HTERT RPE-1 (cell line): ENCODE data around the gene PDCD4.
"Not testable (repeated sequence)": the region's sequence is repeated elsewhere in the genome, so short reads cannot be mapped to it uniquely, and the experiment has no call there.

Source experiments
- in situ Hi-C: fragments of 300-500 bp; cut with MboI; formaldehyde crosslinking; loops from 4 replicates; pipeline ENCODE4 v1.14.3; 2020; ENCODE audit warnings: low sequenced_read_pairs

The PDCD4 gene

GRCh38 chr10:110880012-110880411 lies 8.3 kb downstream of the PDCD4 start:
- in situ Hi-C loops = no loop called here

- in situ Hi-C loops = no loop called here
Measured at GRCh38 chr10:110881247-110881646, 9.5 kb downstream of the PDCD4 start.

GRCh38 chr10:110881905-110882304 lies 10.2 kb downstream of the PDCD4 start:
- in situ Hi-C loops = no loop called here

GRCh38 chr10:110883924-110884323 lies 12.2 kb downstream of the PDCD4 start:
- in situ Hi-C loops = no loop called here

GRCh38 chr10:110885932-110886674 lies 14.4 kb downstream of the PDCD4 start:
- in situ Hi-C loops = no loop called here

- in situ Hi-C loops = no loop called here
Measured at GRCh38 chr10:110887560-110887959, 15.8 kb downstream of the PDCD4 start.

- in situ Hi-C loops = no loop called here
Measured at GRCh38 chr10:110892602-110893288, 21.0 kb downstream of the PDCD4 start.

- in situ Hi-C loops = no loop called here
Measured at GRCh38 chr10:110893559-110894179, 21.9 kb downstream of the PDCD4 start.

- in situ Hi-C loops = no loop called here
Measured at GRCh38 chr10:110897184-110897583, 25.5 kb downstream of the PDCD4 start.

GRCh38 chr10:110898391-110898790 lies 26.7 kb downstream of the PDCD4 start:
- in situ Hi-C loops = no loop called here

- in situ Hi-C loops = no loop called here
Measured at GRCh38 chr10:110900983-110901382, 29.3 kb downstream of the PDCD4 start.

- in situ Hi-C loops = no loop called here
Measured at GRCh38 chr10:110901954-110902819, 30.5 kb downstream of the PDCD4 start.

- in situ Hi-C loops = no loop called here
Measured at GRCh38 chr10:110903280-110904278, 31.9 kb downstream of the PDCD4 start.

GRCh38 chr10:110910138-110910537 lies 38.4 kb downstream of the PDCD4 start:
- in situ Hi-C loops = no loop called here

- in situ Hi-C loops = no loop called here
Measured at GRCh38 chr10:110912374-110912773, 40.6 kb downstream of the PDCD4 start.

GRCh38 chr10:110914431-110914830 lies 42.7 kb downstream of the PDCD4 start:
- in situ Hi-C loops = no loop called here

GRCh38 chr10:110915035-110915434 lies 43.3 kb downstream of the PDCD4 start:
- in situ Hi-C loops = no loop called here

- in situ Hi-C loops = not testable (repeated sequence)
Measured at GRCh38 chr10:110915600-110915999, 43.9 kb downstream of the PDCD4 start.

- in situ Hi-C loops = no loop called here
Measured at GRCh38 chr10:110916554-110917346, 45.0 kb downstream of the PDCD4 start.
